AG10803 (cell line): ENCODE data around the gene FOXK1.
A peak's percentile ranks its signal among the peaks of the same experiment; 100 is the strongest.

Experiments used
- DNase-seq: peaks from one replicate; pipeline ENCODE4 v3.0.0; 2010; ENCODE audit warnings: low read depth
- H3K4me3 ChIP-seq: 2 replicates; pipeline ENCODE4 v1.5.1; 2011; ENCODE audit warnings: mild to moderate bottlenecking, low read length, control low read depth
- CTCF ChIP-seq: conservative IDR thresholded peaks from 2 replicates; pipeline ENCODE4 v1.5.1; 2011; ENCODE audit warnings: mild to moderate bottlenecking, low read length, control low read depth, inconsistent platforms

The FOXK1 gene

GRCh38 chr7:4765776-4766490, 83.8 kb downstream of the FOXK1 start:
- H3K4me3 ChIP-seq: no peak overlapping the region
- DNase-seq: no peak
- peak; percentile 21 for TF ChIP-seq CTCF

GRCh38 chr7:4766666-4767519, 84.8 kb downstream of the FOXK1 start:
- no peak for TF ChIP-seq CTCF
- H3K4me3 ChIP-seq: no peak overlapping the region

GRCh38 chr7:4768597-4769569, 86.8 kb downstream of the FOXK1 start:
- no peak for DNase-seq
- TF ChIP-seq CTCF: no peak
- no peak overlapping the region for H3K4me3 ChIP-seq

More at GRCh38 chr7:4766666-4767519, 84.8 kb downstream of the FOXK1 start:
- no peak for DNase-seq

GRCh38 chr7:4769761-4770160, 87.7 kb downstream of the FOXK1 start:
- no peak for TF ChIP-seq CTCF
- peak; percentile 5 for DNase-seq

GRCh38 chr7:4770886-4771285, 88.8 kb downstream of the FOXK1 start:
- TF ChIP-seq CTCF: no peak
- H3K4me3 ChIP-seq: no peak overlapping the region
- no peak for DNase-seq

More at GRCh38 chr7:4769761-4770160, 87.7 kb downstream of the FOXK1 start:
- H3K4me3 ChIP-seq: no peak overlapping the region

GRCh38 chr7:4771737-4772136, 89.6 kb downstream of the FOXK1 start:
- no peak for DNase-seq
- TF ChIP-seq CTCF: no peak
- H3K4me3 ChIP-seq: no peak overlapping the region
